Activated naive CD8-positive, alpha-beta T cell treated with anti-CD3 and anti-CD28 coated beads, Interleukin-2, amount 10 ng/mL, durations not matched to agents 7 days and 5 days (primary cell): ENCODE results near the gene ANKDD1B. TPM values are rescaled to one million over a fixed set of nuclear protein-coding genes. Genes with fewer than 3 reads are reported as not detected.
"Not testable (repeated sequence)": the region's sequence is repeated elsewhere in the genome, so short reads cannot be mapped to it uniquely, and the experiment has no call there.

ENCODE experiments used
- ATAC-seq: fragments of 150-1000 bp; cut with Tn5 transposase; one replicate; pipeline ENCODE4 v1.10.0; 2021; ENCODE audit warnings: low read depth, moderate library complexity
- POLR2A ChIA-PET: fragments of 350-600 bp; sonication (Branson Sonifier 250); formaldehyde crosslinking; loops from one replicate; lab custom pipeline; 2021; ENCODE audit warnings: antibody characterized with exemption; lab: Charles Lee
- DNase-seq: peaks from one replicate; pipeline ENCODE4 v3.0.0; 2021
- H3K27ac Mint-ChIP-seq: one replicate; pipeline ENCODE4 v1.8.0; 2022; ENCODE audit warnings: mild to moderate bottlenecking, mixed read lengths
- H3K27me3 Mint-ChIP-seq: one replicate; pipeline ENCODE4 v1.8.0; 2022; ENCODE audit warnings: mild to moderate bottlenecking, moderate library complexity, mixed read lengths
- H3K36me3 Mint-ChIP-seq: one replicate; pipeline ENCODE4 v1.8.0; 2021; ENCODE audit warnings: mild to moderate bottlenecking, mixed read lengths
- H3K4me1 Mint-ChIP-seq: one replicate; pipeline ENCODE4 v1.8.0; 2021; ENCODE audit warnings: mixed read lengths
- H3K4me3 Mint-ChIP-seq: one replicate; pipeline ENCODE4 v1.8.0; 2022; ENCODE audit warnings: mild to moderate bottlenecking, moderate library complexity, mixed read lengths
- H3K9me3 Mint-ChIP-seq: one replicate; pipeline ENCODE4 v1.8.0; 2021; ENCODE audit warnings: mixed read lengths
- total RNA-seq, 2 experiments: library from RNA; stranded (reverse); gene quantifications; one replicate each; pipeline ENCODE4 v1.2.3, GENCODE V29; 2021

ANKDD1B gene
- total RNA-seq, 2 experiments from 2014 or later = 0.26 to 0.28 TPM

- Mint-ChIP-seq H3K36me3 (peaks cover 31% of the 10 kb centered on the region), H3K4me1 (peaks cover 15% of the 10 kb centered on the region), H3K27me3 (no peaks in the 10 kb centered on the region), H3K9me3 (no peaks in the 10 kb centered on the region), H3K4me3 (no peak overlapping the region), H3K27ac (no peak overlapping the region)
- POLR2A ChIA-PET = no interaction called here
- DNase-seq = no peak
- ATAC-seq = no peak
Observed at GRCh38 chr5:75672616-75673015, 61.4 kb downstream of the ANKDD1B start.

GRCh38 chr5:75675783-75676182, 64.5 kb downstream of the ANKDD1B start:
- Mint-ChIP-seq H3K27me3 (no peaks in the 10 kb centered on the region), H3K9me3 (no peaks in the 10 kb centered on the region), H3K4me1 (peaks cover 5% of the 10 kb centered on the region), H3K4me3 (no peak overlapping the region), H3K36me3 (peaks cover 30% of the 10 kb centered on the region), H3K27ac (no peak overlapping the region)
- POLR2A ChIA-PET = no interaction called here
- DNase-seq (no peak), ATAC-seq (no peak)

DNA sequence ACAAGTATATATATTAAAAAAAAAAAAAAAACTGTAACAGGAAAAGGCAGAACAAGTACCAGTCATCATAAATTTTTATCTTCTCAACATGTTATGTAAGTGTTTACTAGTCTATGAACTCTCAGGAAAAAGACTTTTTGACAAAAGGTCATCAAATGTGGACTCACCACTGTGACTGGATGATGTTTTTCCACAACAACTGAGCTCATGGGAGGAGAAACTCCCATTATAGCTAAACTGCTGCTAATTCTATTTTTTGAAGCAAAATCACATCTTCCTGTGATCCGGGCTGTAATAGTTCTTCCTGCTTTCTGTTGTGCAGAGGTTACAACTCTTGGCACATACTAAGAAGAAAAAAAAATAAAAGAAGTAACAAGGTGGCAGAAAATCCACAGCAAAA, 66.4 kb downstream of the ANKDD1B start:
- H3K36me3 Mint-ChIP-seq = peaks cover 18% of the 10 kb centered on the region
- H3K4me3 Mint-ChIP-seq = peak overlapping the region; percentile 50
- POLR2A ChIA-PET = no interaction called here
- peaks cover 7% of the 10 kb centered on the region for H3K4me1 Mint-ChIP-seq
- no peak for DNase-seq
- no peaks in the 10 kb centered on the region for H3K27me3 Mint-ChIP-seq
- no peak for ATAC-seq
- no peaks in the 10 kb centered on the region for H3K9me3 Mint-ChIP-seq
- H3K27ac Mint-ChIP-seq = peak overlapping the region; percentile 68

DNA sequence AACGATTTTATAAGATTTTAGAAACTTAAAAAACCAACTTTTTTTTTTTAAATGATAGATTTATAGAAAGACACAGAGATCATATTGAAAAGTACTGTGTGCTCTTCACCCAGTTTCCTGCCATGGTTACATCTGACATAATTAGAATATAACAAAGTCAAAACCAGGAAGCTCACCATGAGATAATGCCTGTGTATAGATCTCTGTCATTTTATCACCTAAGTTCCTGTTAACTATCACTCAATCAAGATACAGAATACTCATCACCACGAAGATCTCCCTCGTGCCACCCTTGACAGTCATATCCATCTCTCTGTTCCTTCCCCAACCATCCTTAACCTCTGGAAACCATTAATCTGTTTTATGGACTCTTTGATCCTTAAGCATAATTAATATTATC, 66.9 kb downstream of the ANKDD1B start:
- peak; percentile 92 for ATAC-seq
- POLR2A ChIA-PET = no interaction called here

GRCh38 chr5:75681125-75681830, 70.0 kb downstream of the ANKDD1B start:
- H3K27me3 Mint-ChIP-seq = no peaks in the 10 kb centered on the region
- POLR2A ChIA-PET = no interaction called here
- no peak overlapping the region for H3K27ac Mint-ChIP-seq
- DNase-seq (no peak), ATAC-seq (no peak)
- no peaks in the 10 kb centered on the region for H3K9me3 Mint-ChIP-seq
- peaks cover 10% of the 10 kb centered on the region for H3K36me3 Mint-ChIP-seq
- peaks cover 7% of the 10 kb centered on the region for H3K4me1 Mint-ChIP-seq
- no peak overlapping the region for H3K4me3 Mint-ChIP-seq

More for the DNA sequence above, 66.9 kb downstream of the ANKDD1B start:
- Mint-ChIP-seq H3K27me3 (no peaks in the 10 kb centered on the region), H3K9me3 (no peaks in the 10 kb centered on the region), H3K4me3 (peak overlapping the region; percentile 50), H3K27ac (peak overlapping the region; percentile 68), H3K36me3 (peaks cover 15% of the 10 kb centered on the region), H3K4me1 (peaks cover 7% of the 10 kb centered on the region)
- DNase-seq = no peak

DNA sequence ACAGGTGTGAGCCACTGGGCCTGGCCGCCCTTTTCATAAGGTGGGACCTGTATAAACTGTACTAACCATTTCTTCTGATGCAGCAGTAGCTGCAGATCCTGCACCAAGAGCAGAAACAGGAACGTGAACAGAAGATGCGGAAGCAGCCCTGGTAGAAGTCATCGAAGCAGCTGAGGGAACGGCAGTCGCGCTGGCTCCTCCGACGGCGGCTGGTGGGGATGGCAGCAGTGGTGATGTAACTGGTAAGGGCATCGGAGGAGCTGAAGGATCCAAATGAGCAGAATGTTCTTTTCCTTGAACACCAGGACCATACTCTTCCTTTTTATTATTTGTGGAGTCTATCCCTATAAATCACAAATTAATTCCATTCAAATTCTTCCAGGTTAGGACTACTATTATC, 73.9 kb downstream of the ANKDD1B start:
- Mint-ChIP-seq H3K36me3 (peaks cover 4% of the 10 kb centered on the region), H3K4me3 (no peak overlapping the region), H3K27me3 (no peaks in the 10 kb centered on the region), H3K4me1 (peaks cover 2% of the 10 kb centered on the region), H3K9me3 (no peaks in the 10 kb centered on the region), H3K27ac (no peak overlapping the region)
- ATAC-seq = no peak
- POLR2A ChIA-PET = no interaction called here
- DNase-seq = no peak

GRCh38 chr5:75686480-75686879, 75.2 kb downstream of the ANKDD1B start:
- Mint-ChIP-seq H3K36me3 (peaks cover 6% of the 10 kb centered on the region), H3K9me3 (no peaks in the 10 kb centered on the region), H3K4me3 (no peak overlapping the region), H3K4me1 (peaks cover 2% of the 10 kb centered on the region), H3K27ac (no peak overlapping the region), H3K27me3 (no peaks in the 10 kb centered on the region)
- ATAC-seq (no peak), DNase-seq (no peak)
- POLR2A ChIA-PET = no interaction called here

- peak overlapping the region; percentile 56 for H3K4me3 Mint-ChIP-seq
- H3K27ac Mint-ChIP-seq = no peak overlapping the region
Observed at GRCh38 chr5:75690669-75691068, 79.4 kb downstream of the ANKDD1B start.

GRCh38 chr5:75694781-75695180, 83.5 kb downstream of the ANKDD1B start:
- DNase-seq = no peak
- no peak overlapping the region for H3K27ac Mint-ChIP-seq
- POLR2A ChIA-PET = no interaction called here

More at GRCh38 chr5:75690669-75691068, 79.4 kb downstream of the ANKDD1B start:
- Mint-ChIP-seq H3K9me3 (no peaks in the 10 kb centered on the region), H3K27me3 (no peaks in the 10 kb centered on the region), H3K4me1 (peaks cover 2% of the 10 kb centered on the region), H3K36me3 (peaks cover 12% of the 10 kb centered on the region)
- ATAC-seq (peak; percentile 63), DNase-seq (no peak)
- POLR2A ChIA-PET = interaction anchor here (0.6 to 1.5 kb wide), 3 partner anchors 27 to 682 kb away, joined by 3 to 4 read pairs (median 3); partner anchors contain the start of gene POC5

GRCh38 chr5:75695472-75696351, 84.5 kb downstream of the ANKDD1B start:
- H3K27me3 Mint-ChIP-seq = not testable (repeated sequence)

More at GRCh38 chr5:75694781-75695180, 83.5 kb downstream of the ANKDD1B start:
- no peak for ATAC-seq
- no peaks in the 10 kb centered on the region for H3K27me3 Mint-ChIP-seq
- H3K9me3 Mint-ChIP-seq = no peaks in the 10 kb centered on the region
- H3K4me1 Mint-ChIP-seq = peaks cover 2% of the 10 kb centered on the region
- peaks cover 24% of the 10 kb centered on the region for H3K36me3 Mint-ChIP-seq
- H3K4me3 Mint-ChIP-seq = no peak overlapping the region

DNA sequence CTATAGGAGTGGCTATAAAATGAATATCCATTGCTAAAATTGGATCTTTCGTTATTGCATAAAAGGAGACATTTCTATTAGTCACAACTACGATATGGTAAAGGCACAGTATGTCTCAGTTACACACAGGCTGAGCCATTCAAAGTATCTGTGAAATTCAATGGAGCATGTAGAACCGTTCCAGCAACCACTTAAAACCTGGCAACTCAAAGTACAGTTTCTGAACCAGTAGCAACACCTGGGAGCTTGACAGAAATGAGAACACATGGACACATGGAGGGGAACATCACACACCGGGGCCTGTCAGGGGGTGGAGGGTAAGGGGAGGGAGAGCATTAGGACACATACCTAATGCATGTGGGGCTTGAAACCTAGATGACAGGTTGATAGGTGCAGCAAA, 90.6 kb downstream of the ANKDD1B start:
- Mint-ChIP-seq H3K4me1 (no peaks in the 10 kb centered on the region), H3K36me3 (peaks cover 34% of the 10 kb centered on the region), H3K27me3 (no peaks in the 10 kb centered on the region), H3K4me3 (no peak overlapping the region), H3K9me3 (no peaks in the 10 kb centered on the region), H3K27ac (no peak overlapping the region)
- DNase-seq (no peak), ATAC-seq (no peak)
- POLR2A ChIA-PET = no interaction called here

More at GRCh38 chr5:75695472-75696351, 84.5 kb downstream of the ANKDD1B start:
- H3K4me1 Mint-ChIP-seq, H3K9me3 Mint-ChIP-seq, H3K27ac Mint-ChIP-seq, ATAC-seq, POLR2A ChIA-PET, H3K4me3 Mint-ChIP-seq, DNase-seq: not testable (repeated sequence)
- peaks cover 22% of the 10 kb centered on the region for H3K36me3 Mint-ChIP-seq

DNA sequence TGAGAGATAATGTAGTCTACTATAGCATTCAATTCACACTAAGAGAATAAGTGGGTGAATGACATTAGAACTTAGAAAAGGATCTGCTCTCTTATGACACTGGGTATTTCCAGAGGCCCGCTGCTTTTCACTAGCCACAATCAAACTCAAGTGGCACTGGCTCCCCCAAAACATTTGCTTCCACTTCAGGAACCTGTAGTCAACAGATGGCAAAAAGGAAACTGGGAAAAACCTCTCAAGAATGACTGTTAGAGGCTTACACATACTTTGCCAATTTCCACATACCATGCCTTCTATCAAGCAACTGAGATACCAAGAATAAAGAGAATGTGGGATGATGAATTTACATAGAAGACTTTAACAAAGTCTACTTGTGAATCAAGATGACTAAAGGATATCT, 94.8 kb downstream of the ANKDD1B start:
- Mint-ChIP-seq H3K36me3 (peaks cover 37% of the 10 kb centered on the region), H3K4me3 (no peak overlapping the region), H3K27ac (no peak overlapping the region), H3K9me3 (no peaks in the 10 kb centered on the region), H3K27me3 (no peaks in the 10 kb centered on the region), H3K4me1 (peaks cover 6% of the 10 kb centered on the region)
- DNase-seq (no peak), ATAC-seq (no peak)
- POLR2A ChIA-PET = no interaction called here

DNA sequence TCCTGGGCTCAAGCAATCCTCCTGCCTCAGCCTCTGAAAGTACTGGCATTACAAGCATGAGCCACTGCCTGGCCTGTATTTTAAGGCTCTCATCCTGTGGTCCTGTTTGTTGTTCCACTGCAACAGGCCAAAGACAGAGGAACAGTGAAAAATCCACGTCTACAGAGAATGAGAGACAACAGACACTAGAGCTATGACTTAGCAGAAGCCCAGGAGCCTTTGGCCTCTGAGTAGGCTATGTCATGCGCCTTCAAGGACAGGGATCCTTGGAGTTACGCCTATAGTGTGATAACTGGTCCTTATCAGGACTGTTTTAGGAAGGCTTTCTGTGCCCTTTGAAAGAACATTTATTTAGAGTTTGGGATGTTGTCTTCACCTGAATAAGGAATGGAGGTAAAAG, 95.5 kb downstream of the ANKDD1B start:
- ATAC-seq = no peak
- peaks cover 8% of the 10 kb centered on the region for H3K4me1 Mint-ChIP-seq
- H3K4me3 Mint-ChIP-seq = no peak overlapping the region
- peaks cover 37% of the 10 kb centered on the region for H3K36me3 Mint-ChIP-seq
- no peaks in the 10 kb centered on the region for H3K27me3 Mint-ChIP-seq
- DNase-seq = no peak
- H3K27ac Mint-ChIP-seq = no peak overlapping the region
- POLR2A ChIA-PET = no interaction called here
- H3K9me3 Mint-ChIP-seq = no peaks in the 10 kb centered on the region
